OCI-LY3 (cell line): ENCODE measurements around the gene MAPKAP1.
"Not testable (repeated sequence)": the region's sequence is repeated elsewhere in the genome, so short reads cannot be mapped to it uniquely, and the experiment has no call there.

Experiments used
- H2AFZ ChIP-seq: fragments of 200-600, 300-600 bp; shearing (Covaris generic); 2 replicates; pipeline ENCODE4 v1.6.0; 2014; ENCODE audit warnings: antibody characterized with exemption, low read depth, low read length
- H3K27ac ChIP-seq: fragments of 200-600, 300-600 bp; sonication (generic); 2 replicates; pipeline ENCODE4 v1.5.1; 2014; ENCODE audit warnings: mild to moderate bottlenecking, low read length, moderate library complexity, mixed read lengths
- H3K27me3 ChIP-seq: fragments of 200-600, 300-600 bp; sonication (generic); 2 replicates; pipeline ENCODE4 v1.6.1; 2014; ENCODE audit warnings: low read depth, low read length, mixed read lengths
- H3K36me3 ChIP-seq: fragments of 200-600, 300-600 bp; sonication (generic); replicated peaks from 2 replicates; pipeline ENCODE3; 2014; ENCODE audit warnings: low read depth, low read length, mixed read lengths
- H3K4me1 ChIP-seq: fragments of 300-600, 200-600 bp; sonication (generic); 2 replicates; pipeline ENCODE4 v1.6.1; 2014; ENCODE audit warnings: low read length, mixed read lengths
- H3K4me2 ChIP-seq: fragments of 200-600, 300-600 bp; sonication (generic); 2 replicates; pipeline ENCODE4 v1.6.1; 2014; ENCODE audit warnings: low read length, mixed read lengths
- H3K4me3 ChIP-seq: fragments of 300-600, 200-600 bp; sonication (generic); 2 replicates; pipeline ENCODE4 v1.5.1; 2014; ENCODE audit warnings: antibody characterized with exemption, mild to moderate bottlenecking, low read length, moderate library complexity
- H3K79me2 ChIP-seq: fragments of 300-600, 200-600 bp; shearing (Covaris generic); 2 replicates; pipeline ENCODE4 v1.6.1; 2014; ENCODE audit warnings: mild to moderate bottlenecking, low read length, mixed read lengths
- H3K9ac ChIP-seq: fragments of 300-600, 200-600 bp; shearing (Covaris generic); 2 replicates; pipeline ENCODE4 v1.6.0; 2014; ENCODE audit warnings: mild to moderate bottlenecking, low read length, moderate library complexity
- H3K9me3 ChIP-seq: fragments of 200-600, 300-600 bp; shearing (Covaris generic); 2 replicates; pipeline ENCODE4 v1.6.1; 2014; ENCODE audit warnings: low read length, mixed read lengths; ENCODE audit not compliant: insufficient read depth
- H4K20me1 ChIP-seq: fragments of 200-600, 300-600 bp; sonication (generic); 2 replicates; pipeline ENCODE4 v1.6.1; 2016; ENCODE audit warnings: low read length, mixed read lengths; ENCODE audit not compliant: insufficient read depth
- EZH2phosphoT487 ChIP-seq: fragments of 200-600 bp; shearing (Covaris generic); IDR thresholded peaks from 2 replicates; pipeline ENCODE4 v1.6.1; 2018; ENCODE audit warnings: antibody characterized with exemption, mixed run types, low read depth
- TF ChIP-seq, protein P1 (sequence below): fragments of 200-600, 300-600 bp; sonication (generic); IDR thresholded peaks from 2 replicates; pipeline ENCODE4 v1.5.1; 2014; ENCODE audit warnings: antibody characterized with exemption, low read length, low read depth

The MAPKAP1 gene

DNA sequence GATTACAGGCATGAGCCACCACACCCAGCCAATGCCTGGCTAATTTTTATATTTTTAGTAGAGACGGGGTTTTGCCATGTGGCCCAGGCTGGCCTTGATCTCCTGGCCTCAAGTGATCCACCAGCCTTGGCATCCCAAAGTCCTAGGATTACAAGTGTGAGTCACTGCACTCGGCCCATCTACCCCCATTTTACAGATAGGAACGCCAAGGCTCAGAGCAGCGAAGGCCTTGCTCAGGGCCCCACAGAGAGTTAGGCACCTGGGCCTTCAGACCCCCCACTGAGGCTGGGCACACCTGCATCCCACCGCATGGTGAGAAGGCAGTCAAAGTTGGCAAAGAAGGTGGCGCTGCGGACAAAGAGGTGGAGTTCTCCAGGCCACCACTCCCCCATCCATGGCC lies 302.3 kb downstream of the MAPKAP1 start:
- H3K9ac ChIP-seq: no peak overlapping the region
- no peak overlapping the region for H3K27ac ChIP-seq
- TF ChIP-seq EZH2phosphoT487: no peak
- TF ChIP-seq, protein P1, sequence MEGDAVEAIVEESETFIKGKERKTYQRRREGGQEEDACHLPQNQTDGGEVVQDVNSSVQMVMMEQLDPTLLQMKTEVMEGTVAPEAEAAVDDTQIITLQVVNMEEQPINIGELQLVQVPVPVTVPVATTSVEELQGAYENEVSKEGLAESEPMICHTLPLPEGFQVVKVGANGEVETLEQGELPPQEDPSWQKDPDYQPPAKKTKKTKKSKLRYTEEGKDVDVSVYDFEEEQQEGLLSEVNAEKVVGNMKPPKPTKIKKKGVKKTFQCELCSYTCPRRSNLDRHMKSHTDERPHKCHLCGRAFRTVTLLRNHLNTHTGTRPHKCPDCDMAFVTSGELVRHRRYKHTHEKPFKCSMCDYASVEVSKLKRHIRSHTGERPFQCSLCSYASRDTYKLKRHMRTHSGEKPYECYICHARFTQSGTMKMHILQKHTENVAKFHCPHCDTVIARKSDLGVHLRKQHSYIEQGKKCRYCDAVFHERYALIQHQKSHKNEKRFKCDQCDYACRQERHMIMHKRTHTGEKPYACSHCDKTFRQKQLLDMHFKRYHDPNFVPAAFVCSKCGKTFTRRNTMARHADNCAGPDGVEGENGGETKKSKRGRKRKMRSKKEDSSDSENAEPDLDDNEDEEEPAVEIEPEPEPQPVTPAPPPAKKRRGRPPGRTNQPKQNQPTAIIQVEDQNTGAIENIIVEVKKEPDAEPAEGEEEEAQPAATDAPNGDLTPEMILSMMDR: no peak
- H3K4me3 ChIP-seq: no peak overlapping the region
- no peak overlapping the region for H2AFZ ChIP-seq
- H3K27me3 ChIP-seq: no peaks in the 10 kb centered on the region
- no peaks in the 10 kb centered on the region for H3K79me2 ChIP-seq
- H3K36me3 ChIP-seq: no peaks in the 10 kb centered on the region
- H3K4me2 ChIP-seq: no peak overlapping the region
- no peaks in the 10 kb centered on the region for H3K9me3 ChIP-seq
- peaks cover 10% of the 10 kb centered on the region for H3K4me1 ChIP-seq
- no peaks in the 10 kb centered on the region for H4K20me1 ChIP-seq

DNA sequence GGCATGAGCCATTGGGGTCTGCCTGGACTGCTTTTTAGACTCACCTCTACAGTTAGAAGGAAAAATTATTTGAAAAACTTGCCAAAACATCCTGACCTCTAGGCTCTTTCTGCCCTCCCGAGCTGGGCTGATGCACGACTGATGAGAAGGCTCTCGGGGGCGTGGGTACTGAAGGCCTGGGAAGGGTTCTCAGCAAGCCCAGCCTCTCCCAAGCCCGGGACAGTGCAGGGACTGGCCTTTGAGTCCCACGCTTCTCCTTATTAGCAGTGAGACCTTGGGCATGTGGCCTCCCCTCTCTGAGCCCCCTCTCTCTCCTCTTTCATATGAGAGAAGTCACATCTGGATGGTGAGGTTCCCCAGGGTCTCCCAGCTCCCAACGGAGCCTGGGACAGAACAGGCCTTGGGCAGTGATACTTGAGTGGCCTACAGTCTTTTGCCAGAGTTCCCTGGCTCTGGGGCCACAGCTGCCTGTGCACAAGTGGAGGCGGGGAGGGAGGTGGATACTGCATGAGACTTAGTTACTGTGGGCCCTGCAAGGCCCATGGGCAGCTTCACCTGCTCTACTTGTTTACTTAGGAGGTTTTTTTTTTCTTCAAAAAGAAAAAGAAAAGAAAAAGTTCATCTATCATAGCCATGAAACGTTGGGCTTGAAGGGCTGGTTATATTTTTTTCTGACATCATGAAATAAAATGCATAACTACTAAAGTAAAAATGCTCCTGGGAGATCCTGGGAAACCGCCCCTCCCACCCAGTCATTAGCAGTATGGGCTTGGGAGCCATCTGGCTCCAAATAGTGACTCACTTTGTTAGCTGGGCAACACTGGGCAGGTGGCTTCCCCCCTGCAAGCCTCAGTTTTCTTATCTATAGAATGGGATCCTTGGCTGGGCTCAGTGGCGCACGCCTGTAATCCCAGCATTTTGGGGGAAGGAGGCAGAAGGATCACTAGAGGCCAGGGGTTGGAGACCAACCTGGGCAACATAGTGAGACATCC lies 306.0 kb downstream of the MAPKAP1 start:
- Histone ChIP-seq H3K9me3 (no peaks in the 10 kb centered on the region), H2AFZ (no peak overlapping the region), H3K9ac (no peak overlapping the region), H3K4me3 (no peak overlapping the region), H3K79me2 (no peaks in the 10 kb centered on the region), H4K20me1 (no peaks in the 10 kb centered on the region), H3K4me1 (no peaks in the 10 kb centered on the region), H3K4me2 (no peak overlapping the region), H3K27ac (no peak overlapping the region), H3K27me3 (no peaks in the 10 kb centered on the region), H3K36me3 (no peaks in the 10 kb centered on the region)
- TF ChIP-seq, protein P1: no peak
- TF ChIP-seq EZH2phosphoT487: no peak

DNA sequence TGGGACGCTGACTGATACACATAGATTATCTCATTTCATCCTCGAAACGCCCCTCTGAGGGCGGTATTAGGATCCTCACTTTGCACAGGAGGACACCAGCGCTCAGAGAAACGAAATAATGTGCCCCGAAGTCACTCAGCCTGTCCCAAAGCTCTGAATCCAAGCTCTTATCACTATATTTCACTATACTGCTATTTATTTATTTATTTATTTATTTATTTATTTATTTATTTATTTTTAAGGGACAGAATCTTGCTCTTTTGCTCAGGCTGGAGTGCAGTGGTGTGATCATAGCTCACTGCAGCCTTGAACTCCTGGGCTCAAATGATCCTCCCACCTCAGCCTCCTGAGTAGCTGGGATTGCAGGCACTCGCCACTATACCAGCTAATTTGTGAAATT lies 306.8 kb downstream of the MAPKAP1 start:
- not testable (repeated sequence) for H3K4me2 ChIP-seq, H3K36me3 ChIP-seq, H3K9me3 ChIP-seq, H3K27ac ChIP-seq, H2AFZ ChIP-seq, H3K4me3 ChIP-seq, H3K79me2 ChIP-seq, H4K20me1 ChIP-seq, H3K27me3 ChIP-seq, H3K4me1 ChIP-seq, H3K9ac ChIP-seq

DNA sequence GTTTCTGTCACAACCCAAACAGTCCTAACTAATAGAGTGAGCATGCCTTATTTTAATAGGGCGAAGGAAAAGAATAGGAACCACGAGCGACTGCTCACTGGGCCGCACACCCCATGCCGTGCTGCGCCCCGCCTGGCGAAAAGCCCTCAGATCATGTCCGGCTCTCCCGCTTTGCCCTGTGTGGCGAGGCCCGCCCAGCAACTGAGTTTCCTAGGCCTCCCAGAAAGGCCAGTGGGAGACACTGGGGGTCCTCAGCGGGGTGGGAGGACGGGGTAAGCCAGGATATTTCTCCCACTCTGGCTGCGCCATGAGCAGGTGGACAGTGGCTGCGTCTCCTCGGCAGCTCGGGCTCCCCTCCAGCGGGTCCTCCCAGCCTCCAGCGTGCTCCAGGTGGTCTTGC lies 307.3 kb downstream of the MAPKAP1 start:
- Histone ChIP-seq H2AFZ (no peak overlapping the region), H3K27ac (no peak overlapping the region), H4K20me1 (no peaks in the 10 kb centered on the region), H3K9ac (no peak overlapping the region), H3K27me3 (no peaks in the 10 kb centered on the region), H3K79me2 (no peaks in the 10 kb centered on the region), H3K4me1 (no peaks in the 10 kb centered on the region), H3K4me2 (no peak overlapping the region), H3K4me3 (no peak overlapping the region), H3K9me3 (no peaks in the 10 kb centered on the region), H3K36me3 (no peaks in the 10 kb centered on the region)
- no peak for TF ChIP-seq EZH2phosphoT487
- TF ChIP-seq, protein P1: no peak
